ENCODE data around the gene CFAP68. TPM values are rescaled to one million over a fixed set of nuclear protein-coding genes. Genes with fewer than 3 reads are reported as not detected.

Gene CFAP68
- total RNA-seq, 1 donor from 2014 or later = 11.6 TPM

GRCh38 chr11:111886032-111886431 lies 6.7 kb downstream of the CFAP68 start:
- H3K27ac Mint-ChIP-seq = no peak overlapping the region
- H3K9me3 Mint-ChIP-seq = no peaks in the 10 kb centered on the region
- ATAC-seq (ENCODE audit: low read depth) (no peak), DNase-seq (no peak)
- H3K4me3 Mint-ChIP-seq = no peak overlapping the region
- POLR2A ChIA-PET = no interaction called here
- peaks cover 4% of the 10 kb centered on the region for H3K36me3 Mint-ChIP-seq (ENCODE audit: low read depth)
- no peak for TF ChIP-seq CTCF (IDR thresholded peaks at IDR 0.05)
- no peaks in the 10 kb centered on the region for H3K27me3 Mint-ChIP-seq
- intact Hi-C loops (cut with micrococcal nuclease) = no loop called here
- H3K4me1 Mint-ChIP-seq = no peaks in the 10 kb centered on the region
- CTCF ChIA-PET = interaction anchor here (1.0 to 1.6 kb wide), 2 partner anchors 9 to 394 kb away, joined by 3 to 5 read pairs; no protein-coding TSS in a partner anchor

GRCh38 chr11:111886844-111887243 lies 7.5 kb downstream of the CFAP68 start:
- TF ChIP-seq CTCF (IDR thresholded peaks at IDR 0.05) = no peak
- ATAC-seq (ENCODE audit: low read depth) (no peak), DNase-seq (no peak)
- no peak overlapping the region for H3K27ac Mint-ChIP-seq
- H3K9me3 Mint-ChIP-seq = no peaks in the 10 kb centered on the region
- H3K27me3 Mint-ChIP-seq = no peaks in the 10 kb centered on the region
- no peak overlapping the region for H3K4me3 Mint-ChIP-seq
- CTCF ChIA-PET = interaction anchor here (1.6 kb wide), 1 partner anchor 10 kb away, joined by 5 read pairs; no protein-coding TSS in a partner anchor
- intact Hi-C loops (cut with micrococcal nuclease) = no loop called here
- H3K36me3 Mint-ChIP-seq (ENCODE audit: low read depth) = peaks cover 4% of the 10 kb centered on the region
- POLR2A ChIA-PET = interaction anchor here (0.7 kb wide), 1 partner anchor 40 kb away, joined by 3 read pairs; no protein-coding TSS in a partner anchor
- H3K4me1 Mint-ChIP-seq = no peaks in the 10 kb centered on the region

- Mint-ChIP-seq H3K27me3 (peaks cover 24% of the 10 kb centered on the region), H3K27ac (no peak overlapping the region), H3K9me3 (peaks cover 2% of the 10 kb centered on the region), H3K36me3 (ENCODE audit: low read depth) (no peaks in the 10 kb centered on the region), H3K4me1 (no peaks in the 10 kb centered on the region), H3K4me3 (no peak overlapping the region)
- ChIA-PET POLR2A (no interaction called here), CTCF (no interaction called here)
- no peak for TF ChIP-seq CTCF (IDR thresholded peaks at IDR 0.05)
- no peak for DNase-seq
- ATAC-seq (ENCODE audit: low read depth) = no peak
- intact Hi-C loops (cut with micrococcal nuclease) = no loop called here
Measured at GRCh38 chr11:111905411-111905810, 26.1 kb downstream of the CFAP68 start.

GRCh38 chr11:111906680-111907079 lies 27.3 kb downstream of the CFAP68 start:
- H3K27ac Mint-ChIP-seq = no peak overlapping the region
- ChIA-PET POLR2A (no interaction called here), CTCF (no interaction called here)
- intact Hi-C loops (cut with micrococcal nuclease) = no loop called here
- no peak overlapping the region for H3K4me3 Mint-ChIP-seq
- H3K36me3 Mint-ChIP-seq (ENCODE audit: low read depth) = no peaks in the 10 kb centered on the region
- no peak for ATAC-seq (ENCODE audit: low read depth)
- peaks cover 2% of the 10 kb centered on the region for H3K9me3 Mint-ChIP-seq
- no peaks in the 10 kb centered on the region for H3K4me1 Mint-ChIP-seq
- no peak for TF ChIP-seq CTCF (IDR thresholded peaks at IDR 0.05)
- no peak for DNase-seq
- H3K27me3 Mint-ChIP-seq = peaks cover 31% of the 10 kb centered on the region

- ChIA-PET POLR2A (no interaction called here), CTCF (interaction anchor here (0.6 kb wide), 1 partner anchor 205 kb away, joined by 4 read pairs; no protein-coding TSS in a partner anchor)
- Mint-ChIP-seq H3K27me3 (peaks cover 36% of the 10 kb centered on the region), H3K27ac (no peak overlapping the region), H3K4me3 (no peak overlapping the region), H3K4me1 (no peaks in the 10 kb centered on the region), H3K9me3 (peaks cover 2% of the 10 kb centered on the region), H3K36me3 (ENCODE audit: low read depth) (no peaks in the 10 kb centered on the region)
- DNase-seq = no peak
- TF ChIP-seq CTCF (IDR thresholded peaks at IDR 0.05) = no peak
- ATAC-seq (ENCODE audit: low read depth) = no peak
- intact Hi-C loops (cut with micrococcal nuclease) = no loop called here
Measured at GRCh38 chr11:111908639-111909305, 29.4 kb downstream of the CFAP68 start.
